ENCODE data around the gene SFT2D3.

DNA sequence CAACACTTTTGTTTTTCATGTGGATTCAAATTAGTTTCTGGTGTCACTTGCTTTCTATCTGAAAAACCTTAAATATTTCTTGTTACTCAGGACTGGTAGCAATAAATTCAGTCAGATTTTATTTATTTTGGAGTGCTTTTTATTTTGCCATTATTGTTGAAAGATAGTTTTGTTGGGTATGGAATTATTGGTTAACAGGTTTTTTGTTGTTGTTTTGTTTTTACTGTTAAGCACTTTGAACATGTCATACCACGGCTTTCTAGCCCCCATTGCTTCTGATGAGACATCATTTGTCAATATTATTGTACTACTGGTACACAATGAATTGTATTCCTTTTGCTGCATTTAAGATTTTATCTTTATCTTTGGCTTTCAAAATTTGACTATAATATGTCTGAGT, 12.9 kb upstream of the SFT2D3 start:
- TF ChIP-seq, protein P1, sequence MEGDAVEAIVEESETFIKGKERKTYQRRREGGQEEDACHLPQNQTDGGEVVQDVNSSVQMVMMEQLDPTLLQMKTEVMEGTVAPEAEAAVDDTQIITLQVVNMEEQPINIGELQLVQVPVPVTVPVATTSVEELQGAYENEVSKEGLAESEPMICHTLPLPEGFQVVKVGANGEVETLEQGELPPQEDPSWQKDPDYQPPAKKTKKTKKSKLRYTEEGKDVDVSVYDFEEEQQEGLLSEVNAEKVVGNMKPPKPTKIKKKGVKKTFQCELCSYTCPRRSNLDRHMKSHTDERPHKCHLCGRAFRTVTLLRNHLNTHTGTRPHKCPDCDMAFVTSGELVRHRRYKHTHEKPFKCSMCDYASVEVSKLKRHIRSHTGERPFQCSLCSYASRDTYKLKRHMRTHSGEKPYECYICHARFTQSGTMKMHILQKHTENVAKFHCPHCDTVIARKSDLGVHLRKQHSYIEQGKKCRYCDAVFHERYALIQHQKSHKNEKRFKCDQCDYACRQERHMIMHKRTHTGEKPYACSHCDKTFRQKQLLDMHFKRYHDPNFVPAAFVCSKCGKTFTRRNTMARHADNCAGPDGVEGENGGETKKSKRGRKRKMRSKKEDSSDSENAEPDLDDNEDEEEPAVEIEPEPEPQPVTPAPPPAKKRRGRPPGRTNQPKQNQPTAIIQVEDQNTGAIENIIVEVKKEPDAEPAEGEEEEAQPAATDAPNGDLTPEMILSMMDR (IDR thresholded peaks at IDR 0.05; ENCODE audit: low read depth, low read length, poor library complexity, severe bottlenecking): no peak
- no peak for TF ChIP-seq EZH2phosphoT487 (IDR thresholded peaks at IDR 0.05; ENCODE audit: borderline replicate concordance, low read length)
